Measurements from ENCODE around the gene NCOA7. TPM values are rescaled to one million over a fixed set of nuclear protein-coding genes. Genes with fewer than 3 reads are reported as not detected.

Gene NCOA7
- 10 to 100 TPM; 33.7 to 54.6 (median 39.2) TPM for polyA plus RNA-seq (ENCODE audit: insufficient read length in 4 of 4)

- peak; percentile 71 to 75 (median 72) for DNase-seq (ENCODE audit: low read depth in 4 of 4, low spot score in 3 of 4)
Observed at GRCh38 chr6:125790358-125791150, at the start of gene NCOA7. NCOA7 (plus strand) TSS chr6:125790960; CDS start chr6:125815355, 24,395 bp downstream.

- DNase-seq (ENCODE audit: low read depth in 4 of 4, low spot score in 3 of 4): no peak
Observed at GRCh38 chr6:125741336-125741735, 49.4 kb upstream of the NCOA7 start.

- no peak for DNase-seq (ENCODE audit: low read depth in 4 of 4, low spot score in 3 of 4)
Observed at GRCh38 chr6:125742024-125742423, 48.7 kb upstream of the NCOA7 start.

- DNase-seq (ENCODE audit: low read depth in 4 of 4, low spot score in 3 of 4): no peak
Observed at GRCh38 chr6:125742464-125743120, 48.2 kb upstream of the NCOA7 start.

- no peak for DNase-seq (ENCODE audit: low read depth in 4 of 4, low spot score in 3 of 4)
Observed at GRCh38 chr6:125743604-125744003, 47.2 kb upstream of the NCOA7 start.

- DNase-seq (ENCODE audit: low read depth in 4 of 4, low spot score in 3 of 4): no peak
Observed at GRCh38 chr6:125745281-125746018, 45.3 kb upstream of the NCOA7 start.

- no peak for DNase-seq (ENCODE audit: low read depth in 4 of 4, low spot score in 3 of 4)
Observed at GRCh38 chr6:125746019-125746414, 44.7 kb upstream of the NCOA7 start.

- peak in 2 of 4 donors; percentile 52 to 54 for DNase-seq (ENCODE audit: low read depth in 4 of 4, low spot score in 3 of 4)
Observed at GRCh38 chr6:125746731-125747588, 43.8 kb upstream of the NCOA7 start.

- DNase-seq (ENCODE audit: low read depth in 4 of 4, low spot score in 3 of 4): no peak
Observed at GRCh38 chr6:125747589-125748405, 43.0 kb upstream of the NCOA7 start.

GRCh38 chr6:125748406-125749172, 42.2 kb upstream of the NCOA7 start:
- DNase-seq (ENCODE audit: low read depth in 4 of 4, low spot score in 3 of 4): no peak

- peak in 3 of 4 donors; percentile 67 to 85 (median 68) for DNase-seq (ENCODE audit: low read depth in 4 of 4, low spot score in 3 of 4)
Observed at GRCh38 chr6:125749173-125749864, 41.4 kb upstream of the NCOA7 start, which contains the start of gene HEY2. HEY2 (plus strand) TSS chr6:125749632; CDS start chr6:125749777, 145 bp downstream.

GRCh38 chr6:125749865-125750691, 40.7 kb upstream of the NCOA7 start:
- no peak for DNase-seq (ENCODE audit: low read depth in 4 of 4, low spot score in 3 of 4)

GRCh38 chr6:125750692-125751333, 39.9 kb upstream of the NCOA7 start:
- no peak for DNase-seq (ENCODE audit: low read depth in 4 of 4, low spot score in 3 of 4)

- no peak for DNase-seq (ENCODE audit: low read depth in 4 of 4, low spot score in 3 of 4)
Observed at GRCh38 chr6:125751334-125751916, 39.3 kb upstream of the NCOA7 start.

- DNase-seq (ENCODE audit: low read depth in 4 of 4, low spot score in 3 of 4): no peak
Observed at GRCh38 chr6:125752773-125753172, 38.0 kb upstream of the NCOA7 start.

GRCh38 chr6:125753218-125753936, 37.4 kb upstream of the NCOA7 start:
- no peak for DNase-seq (ENCODE audit: low read depth in 4 of 4, low spot score in 3 of 4)

Measured in left renal pelvis (tissue), 4 donors.